GM12891 (cell line): ENCODE results near the gene ETNK1.

Source experiments
- POLR2A ChIP-seq: IDR thresholded peaks from 2 replicates; pipeline ENCODE4 v1.6.1; 2011; ENCODE audit warnings: low read depth, low read length, control low read depth
- POLR2AphosphoS5 ChIP-seq: IDR thresholded peaks from 2 replicates; pipeline ENCODE4 v1.6.1; 2011; ENCODE audit warnings: low read depth, low read length, control low read depth
- POU2F2 ChIP-seq: IDR thresholded peaks from 2 replicates; pipeline ENCODE4 v1.6.1; 2011; ENCODE audit warnings: low read depth, mild to moderate bottlenecking, control low read depth, low read length, moderate library complexity
- TAF1 ChIP-seq: IDR thresholded peaks from 2 replicates; pipeline ENCODE4 v1.6.1; 2011; ENCODE audit warnings: low read depth, low read length, control low read depth

GRCh38 chr12:22624548-22624869 is 462 bp upstream of the ETNK1 start:
- TF ChIP-seq POLR2A = no peak
- no peak for TF ChIP-seq POLR2AphosphoS5
- TF ChIP-seq TAF1 = no peak
- no peak for TF ChIP-seq POU2F2
